Measurements from ENCODE around the gene EIF4EBP2. TPM values are rescaled to one million over a fixed set of nuclear protein-coding genes. Genes with fewer than 3 reads are reported as not detected.

Gene EIF4EBP2
- total RNA-seq, 1 donor from 2014 or later = 122 TPM

DNA sequence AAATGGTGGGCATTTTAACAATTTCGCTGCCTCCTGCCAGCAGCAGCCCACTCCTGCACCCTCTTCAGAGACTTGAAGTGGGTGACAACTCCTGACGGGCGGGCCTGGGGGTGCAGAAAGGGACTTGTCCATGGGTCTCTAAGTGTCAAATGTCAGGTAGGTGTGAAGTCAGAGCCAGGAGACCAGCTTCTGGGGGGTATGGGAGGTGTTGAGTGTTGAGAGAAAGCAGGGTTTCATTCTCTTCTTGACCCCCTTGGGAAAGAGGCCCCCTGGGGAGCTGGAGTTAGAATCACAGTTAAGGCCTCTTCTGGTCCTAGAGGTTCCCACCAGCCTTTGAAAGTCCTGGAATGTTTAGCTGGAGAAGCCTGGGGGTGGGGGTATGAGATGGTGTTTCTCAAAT is 63.0 kb downstream of the EIF4EBP2 start:
- peaks cover 22% of the 10 kb centered on the region for H3K4me1 Mint-ChIP-seq
- H3K4me3 Mint-ChIP-seq = no peak overlapping the region
- no peaks in the 10 kb centered on the region for H3K36me3 ChIP-seq
- no peaks in the 10 kb centered on the region for H4K20me1 ChIP-seq (ENCODE audit: low read depth)
- peaks cover 7% of the 10 kb centered on the region for H3F3A ChIP-seq (ENCODE audit: low read depth)
- H3K4me1 ChIP-seq = peaks cover 6% of the 10 kb centered on the region
- no peak overlapping the region for H3K4me3 ChIP-seq
- H3K9ac ChIP-seq = no peak overlapping the region
- H3K27me3 Mint-ChIP-seq (ENCODE audit: insufficient read depth, low read depth) = peaks cover 11% of the 10 kb centered on the region
- no peaks in the 10 kb centered on the region for H3K27me3 ChIP-seq
- no peaks in the 10 kb centered on the region for H3K36me3 Mint-ChIP-seq
- H3K9me3 Mint-ChIP-seq = no peaks in the 10 kb centered on the region
- no peak overlapping the region for H3K4me2 ChIP-seq
- H3K27ac Mint-ChIP-seq = no peak overlapping the region
- H3K79me2 ChIP-seq (ENCODE audit: low read depth) = no peaks in the 10 kb centered on the region
- no peak overlapping the region for H3K27ac ChIP-seq
- H3K9me3 ChIP-seq (ENCODE audit: low read depth) = no peaks in the 10 kb centered on the region
- TF ChIP-seq, protein P1, sequence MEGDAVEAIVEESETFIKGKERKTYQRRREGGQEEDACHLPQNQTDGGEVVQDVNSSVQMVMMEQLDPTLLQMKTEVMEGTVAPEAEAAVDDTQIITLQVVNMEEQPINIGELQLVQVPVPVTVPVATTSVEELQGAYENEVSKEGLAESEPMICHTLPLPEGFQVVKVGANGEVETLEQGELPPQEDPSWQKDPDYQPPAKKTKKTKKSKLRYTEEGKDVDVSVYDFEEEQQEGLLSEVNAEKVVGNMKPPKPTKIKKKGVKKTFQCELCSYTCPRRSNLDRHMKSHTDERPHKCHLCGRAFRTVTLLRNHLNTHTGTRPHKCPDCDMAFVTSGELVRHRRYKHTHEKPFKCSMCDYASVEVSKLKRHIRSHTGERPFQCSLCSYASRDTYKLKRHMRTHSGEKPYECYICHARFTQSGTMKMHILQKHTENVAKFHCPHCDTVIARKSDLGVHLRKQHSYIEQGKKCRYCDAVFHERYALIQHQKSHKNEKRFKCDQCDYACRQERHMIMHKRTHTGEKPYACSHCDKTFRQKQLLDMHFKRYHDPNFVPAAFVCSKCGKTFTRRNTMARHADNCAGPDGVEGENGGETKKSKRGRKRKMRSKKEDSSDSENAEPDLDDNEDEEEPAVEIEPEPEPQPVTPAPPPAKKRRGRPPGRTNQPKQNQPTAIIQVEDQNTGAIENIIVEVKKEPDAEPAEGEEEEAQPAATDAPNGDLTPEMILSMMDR (IDR thresholded peaks at IDR 0.05) = no peak
- TF ChIP-seq EZH2 (IDR thresholded peaks at IDR 0.05) (no peak), EZH2phosphoT487 (IDR thresholded peaks at IDR 0.05) (no peak)
- DNase-seq (ENCODE audit: low spot score) = no peak
- H2AFZ ChIP-seq (replicated peaks) = no peak overlapping the region

DNA sequence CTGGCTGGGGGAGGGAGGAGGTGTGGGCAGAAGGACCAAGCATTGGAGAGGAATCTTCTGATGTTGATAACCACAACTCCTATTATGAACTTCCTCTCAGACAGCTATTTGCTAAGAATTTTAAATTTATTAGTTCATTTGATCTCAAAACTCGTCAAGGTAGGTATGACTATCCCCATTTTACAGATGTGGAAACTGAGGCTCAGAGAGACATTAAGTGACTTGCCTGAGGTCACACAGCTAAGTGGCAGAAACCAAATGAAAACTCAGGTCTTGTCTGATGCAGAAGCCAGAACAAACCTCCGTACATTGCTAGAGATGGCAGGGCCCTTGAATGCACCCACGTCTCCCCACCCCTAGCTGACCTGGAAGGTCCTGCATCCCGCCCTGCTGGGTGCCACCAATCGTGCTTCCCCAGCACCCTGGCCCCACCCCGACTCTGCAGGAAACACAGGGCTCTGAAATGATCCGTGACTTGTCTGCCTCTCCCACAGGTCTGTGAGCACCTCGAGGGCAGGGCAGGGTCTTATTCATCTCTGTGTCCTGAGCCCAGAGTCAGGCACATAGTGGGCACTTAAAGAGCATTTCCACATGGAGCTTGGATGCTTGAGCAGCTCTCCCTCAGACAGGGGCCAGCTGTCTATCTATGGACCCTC is 69.0 kb downstream of the EIF4EBP2 start:
- H3K9ac ChIP-seq = no peak overlapping the region
- TF ChIP-seq EZH2 (IDR thresholded peaks at IDR 0.05) (no peak), EZH2phosphoT487 (IDR thresholded peaks at IDR 0.05) (no peak)
- TF ChIP-seq, protein P1 (IDR thresholded peaks at IDR 0.05) = no peak
- Mint-ChIP-seq H3K4me1 (peaks cover 24% of the 10 kb centered on the region), H3K27ac (no peak overlapping the region), H3K4me3 (no peak overlapping the region), H3K9me3 (no peaks in the 10 kb centered on the region), H3K36me3 (no peaks in the 10 kb centered on the region), H3K27me3 (ENCODE audit: insufficient read depth, low read depth) (peaks cover 11% of the 10 kb centered on the region)
- H3K9me3 ChIP-seq (ENCODE audit: low read depth) = no peaks in the 10 kb centered on the region
- no peaks in the 10 kb centered on the region for H4K20me1 ChIP-seq (ENCODE audit: low read depth)
- no peak overlapping the region for H3K27ac ChIP-seq
- H3F3A ChIP-seq (ENCODE audit: low read depth) = peaks cover 17% of the 10 kb centered on the region
- H2AFZ ChIP-seq (replicated peaks) = no peak overlapping the region
- H3K79me2 ChIP-seq (ENCODE audit: low read depth) = no peaks in the 10 kb centered on the region
- peaks cover 6% of the 10 kb centered on the region for H3K4me1 ChIP-seq
- peaks cover 28% of the 10 kb centered on the region for H3K27me3 ChIP-seq
- no peak overlapping the region for H3K4me3 ChIP-seq
- no peak overlapping the region for H3K4me2 ChIP-seq
- DNase-seq (ENCODE audit: low spot score) = no peak
- H3K36me3 ChIP-seq = no peaks in the 10 kb centered on the region

DNA sequence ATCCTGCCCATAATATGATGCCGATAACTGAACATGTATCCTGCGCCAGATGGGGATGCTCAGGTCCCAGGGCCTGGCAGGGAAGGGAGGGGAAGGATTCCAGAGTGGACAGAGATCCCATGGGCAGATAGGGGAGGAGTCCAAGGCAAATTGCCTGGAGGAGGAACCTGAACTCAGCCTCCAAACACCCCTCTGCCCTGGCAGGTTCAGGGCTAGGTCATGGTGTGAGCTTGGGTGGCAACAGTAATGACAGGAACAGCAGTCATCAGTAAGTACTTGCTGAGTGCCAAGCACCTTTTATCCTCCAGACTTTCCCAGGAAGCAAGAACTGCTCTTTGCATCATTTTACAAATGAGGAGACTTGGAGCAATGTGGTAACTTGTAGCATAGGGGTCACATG is 70.8 kb downstream of the EIF4EBP2 start:
- H3K4me2 ChIP-seq = no peak overlapping the region
- H2AFZ ChIP-seq (replicated peaks) = no peak overlapping the region
- no peaks in the 10 kb centered on the region for H3K36me3 ChIP-seq
- no peaks in the 10 kb centered on the region for H3K9me3 Mint-ChIP-seq
- no peak for DNase-seq (ENCODE audit: low spot score)
- no peak overlapping the region for H3K27ac Mint-ChIP-seq
- H3K27ac ChIP-seq = no peak overlapping the region
- no peak overlapping the region for H3K4me3 Mint-ChIP-seq
- H3K79me2 ChIP-seq (ENCODE audit: low read depth) = peaks cover 6% of the 10 kb centered on the region
- H3K4me3 ChIP-seq = no peak overlapping the region
- peaks cover 14% of the 10 kb centered on the region for H3F3A ChIP-seq (ENCODE audit: low read depth)
- peaks cover 38% of the 10 kb centered on the region for H3K27me3 ChIP-seq
- H3K4me1 Mint-ChIP-seq = peaks cover 18% of the 10 kb centered on the region
- H3K27me3 Mint-ChIP-seq (ENCODE audit: insufficient read depth, low read depth) = peaks cover 9% of the 10 kb centered on the region
- H3K4me1 ChIP-seq = peaks cover 7% of the 10 kb centered on the region
- H3K36me3 Mint-ChIP-seq = no peaks in the 10 kb centered on the region
- H3K9me3 ChIP-seq (ENCODE audit: low read depth) = no peaks in the 10 kb centered on the region
- H4K20me1 ChIP-seq (ENCODE audit: low read depth) = no peaks in the 10 kb centered on the region
- TF ChIP-seq EZH2phosphoT487 (IDR thresholded peaks at IDR 0.05) (no peak), EZH2 (IDR thresholded peaks at IDR 0.05) (no peak)
- TF ChIP-seq, protein P1 (IDR thresholded peaks at IDR 0.05) = no peak
- no peak overlapping the region for H3K9ac ChIP-seq
